GM13976 (cell line): ENCODE data around the gene GCLM.
"Not testable (repeated sequence)": the region's sequence is repeated elsewhere in the genome, so short reads cannot be mapped to it uniquely, and the experiment has no call there.

ENCODE experiments used
- DNase-seq: peaks from one replicate; pipeline ENCODE4 v3.0.0; 2012; ENCODE audit warnings: low spot score
- in situ Hi-C: fragments of 300-500 bp; cut with MboI; formaldehyde crosslinking; loops from one replicate; pipeline ENCODE4 v1.12.0; 2022; ENCODE audit warnings: low sequenced_read_pairs, mixed read lengths, inconsistent platforms; ENCODE audit not compliant: unreplicated experiment
- TF ChIP-seq, protein P1 (sequence below): IDR thresholded peaks from 2 replicates; pipeline ENCODE4 v1.5.1; 2012; ENCODE audit warnings: borderline replicate concordance, mild to moderate bottlenecking; ENCODE audit not compliant: insufficient read depth; ENCODE audit errors: extremely low read depth, missing control alignments, control extremely low read depth

The GCLM gene

DNA sequence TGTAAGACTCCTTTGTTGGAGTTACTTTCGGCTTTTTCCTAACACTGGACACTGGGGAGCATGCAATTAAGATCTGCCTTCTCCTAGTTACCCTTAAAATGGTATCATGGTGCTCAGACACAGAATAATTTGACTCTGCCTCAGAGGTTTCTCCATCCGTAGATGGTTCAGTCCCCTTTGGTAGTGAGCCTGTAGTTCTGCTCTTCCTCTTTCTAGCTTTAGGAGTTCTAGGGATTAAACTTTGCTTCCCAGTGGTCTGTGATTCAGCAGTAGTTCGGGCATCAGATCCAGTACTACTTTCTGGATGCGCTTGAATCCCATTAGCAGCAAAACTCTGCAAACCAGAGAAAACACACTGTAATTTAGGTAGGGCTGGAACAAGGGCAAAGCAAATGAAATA is 31.7 kb downstream of the GCLM start:
- in situ Hi-C loops = no loop called here
- TF ChIP-seq, protein P1, sequence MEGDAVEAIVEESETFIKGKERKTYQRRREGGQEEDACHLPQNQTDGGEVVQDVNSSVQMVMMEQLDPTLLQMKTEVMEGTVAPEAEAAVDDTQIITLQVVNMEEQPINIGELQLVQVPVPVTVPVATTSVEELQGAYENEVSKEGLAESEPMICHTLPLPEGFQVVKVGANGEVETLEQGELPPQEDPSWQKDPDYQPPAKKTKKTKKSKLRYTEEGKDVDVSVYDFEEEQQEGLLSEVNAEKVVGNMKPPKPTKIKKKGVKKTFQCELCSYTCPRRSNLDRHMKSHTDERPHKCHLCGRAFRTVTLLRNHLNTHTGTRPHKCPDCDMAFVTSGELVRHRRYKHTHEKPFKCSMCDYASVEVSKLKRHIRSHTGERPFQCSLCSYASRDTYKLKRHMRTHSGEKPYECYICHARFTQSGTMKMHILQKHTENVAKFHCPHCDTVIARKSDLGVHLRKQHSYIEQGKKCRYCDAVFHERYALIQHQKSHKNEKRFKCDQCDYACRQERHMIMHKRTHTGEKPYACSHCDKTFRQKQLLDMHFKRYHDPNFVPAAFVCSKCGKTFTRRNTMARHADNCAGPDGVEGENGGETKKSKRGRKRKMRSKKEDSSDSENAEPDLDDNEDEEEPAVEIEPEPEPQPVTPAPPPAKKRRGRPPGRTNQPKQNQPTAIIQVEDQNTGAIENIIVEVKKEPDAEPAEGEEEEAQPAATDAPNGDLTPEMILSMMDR = no peak

DNA sequence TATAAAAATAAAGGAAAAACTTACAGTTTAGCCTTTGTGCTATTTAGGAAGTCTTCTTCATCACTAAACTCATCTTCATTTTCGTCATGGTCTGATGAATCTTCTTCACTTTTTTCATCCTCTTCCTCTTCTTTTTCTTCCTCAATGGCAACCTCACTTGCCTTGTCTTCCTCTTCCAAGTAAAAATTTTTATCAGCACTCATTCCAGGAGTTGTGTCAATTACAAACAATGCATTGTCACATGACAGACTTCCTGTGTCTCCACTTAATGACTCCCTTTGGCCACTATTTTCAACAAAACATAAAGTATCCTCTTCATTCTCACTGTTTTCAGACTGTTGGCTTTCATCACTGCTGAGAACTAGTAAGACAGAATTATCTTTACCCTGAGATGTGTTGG is 33.0 kb downstream of the GCLM start:
- TF ChIP-seq, protein P1 = no peak
- in situ Hi-C loops = no loop called here
- no peak for DNase-seq

More for the DNA sequence above, 31.7 kb downstream of the GCLM start:
- no peak for DNase-seq

DNA sequence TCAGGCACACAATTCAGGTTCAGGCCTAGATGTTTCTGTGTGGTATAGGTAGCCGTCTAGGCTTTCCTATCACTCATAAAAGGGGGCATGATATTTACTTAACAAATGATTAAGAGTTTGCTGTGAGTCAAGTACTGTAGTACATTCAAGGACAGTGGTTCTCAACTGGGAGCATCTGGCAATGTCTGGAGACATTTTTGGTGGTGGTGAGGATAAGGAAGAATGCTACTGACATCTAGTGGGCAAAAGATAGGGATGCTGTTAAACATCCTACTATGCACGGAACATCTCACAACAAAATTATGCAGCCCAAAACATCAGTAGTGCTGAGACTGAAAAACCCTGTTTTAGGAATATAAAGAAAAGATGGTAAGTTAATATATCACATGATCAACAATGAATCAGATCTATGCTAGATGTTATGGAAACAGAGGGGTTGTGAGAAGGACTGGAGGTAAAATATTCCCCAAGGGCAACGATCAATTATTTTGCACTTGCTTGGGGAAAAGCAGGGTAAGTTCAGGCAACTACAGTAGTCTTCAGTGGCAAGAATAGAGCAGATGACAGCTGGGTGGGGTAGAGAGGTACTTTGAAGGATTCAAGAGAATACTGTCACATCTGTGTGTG is 35.1 kb downstream of the GCLM start:
- DNase-seq = no peak
- in situ Hi-C loops = no loop called here

DNA sequence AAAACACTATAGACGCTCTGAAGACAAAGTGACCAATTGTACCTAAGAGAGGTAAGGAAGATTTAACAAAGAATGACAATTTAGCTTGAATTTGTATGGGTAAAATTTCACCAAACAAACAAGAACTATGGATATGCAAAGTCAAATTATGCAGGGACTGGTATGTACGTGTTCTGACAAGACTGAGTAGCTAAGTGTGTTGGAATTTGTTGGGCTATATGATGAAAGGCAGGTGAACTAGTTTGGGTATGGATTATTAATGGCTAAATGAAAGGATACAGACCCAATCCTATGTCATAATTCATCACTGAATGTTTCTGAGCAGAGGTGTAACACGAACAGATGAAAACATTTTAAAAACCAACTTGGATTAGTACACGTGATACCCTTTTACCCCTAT is 37.9 kb downstream of the GCLM start:
- in situ Hi-C loops = no loop called here
- DNase-seq = no peak
- TF ChIP-seq, protein P1 = no peak

More for the DNA sequence above, 35.1 kb downstream of the GCLM start:
- TF ChIP-seq, protein P1 = peak; percentile 36

DNA sequence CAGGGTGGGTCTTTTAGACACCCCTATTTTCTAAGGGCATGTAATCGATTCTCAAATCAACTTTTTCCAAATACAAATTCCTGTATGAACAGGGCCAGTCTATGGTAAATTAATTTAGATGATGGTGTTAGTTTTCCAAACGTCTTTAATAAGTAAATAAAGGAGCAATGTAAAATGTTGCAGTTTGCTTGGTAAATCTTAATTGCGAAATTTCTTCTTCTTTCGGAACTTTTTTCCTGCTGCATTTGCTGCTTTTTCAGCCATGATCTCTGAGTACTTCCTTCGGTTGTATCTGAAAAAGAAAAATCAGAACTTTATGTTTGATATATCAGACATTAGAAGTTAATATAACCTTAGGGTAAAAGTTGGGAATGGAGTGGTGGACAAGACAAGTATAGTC is 39.6 kb downstream of the GCLM start:
- TF ChIP-seq, protein P1 = no peak
- in situ Hi-C loops = no loop called here
- DNase-seq = no peak

DNA sequence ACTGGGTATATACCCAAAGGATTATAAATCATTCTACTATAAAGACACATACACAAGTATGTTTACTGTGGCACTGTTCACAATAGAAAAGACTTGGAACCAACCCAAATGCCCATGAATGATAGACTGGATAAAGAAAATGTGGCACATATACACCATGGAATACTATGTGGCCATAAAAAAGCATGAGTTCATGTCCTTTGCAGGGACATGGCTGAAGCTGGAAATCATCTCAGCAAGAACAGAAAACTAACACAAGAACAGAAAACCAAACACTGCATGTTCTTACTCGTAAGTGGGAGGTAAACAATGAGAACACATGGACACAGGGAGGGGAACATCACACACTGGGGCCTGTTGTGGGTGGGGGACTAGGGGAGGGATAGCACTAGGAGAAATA is 40.7 kb downstream of the GCLM start:
- DNase-seq, in situ Hi-C loops: not testable (repeated sequence)

DNA sequence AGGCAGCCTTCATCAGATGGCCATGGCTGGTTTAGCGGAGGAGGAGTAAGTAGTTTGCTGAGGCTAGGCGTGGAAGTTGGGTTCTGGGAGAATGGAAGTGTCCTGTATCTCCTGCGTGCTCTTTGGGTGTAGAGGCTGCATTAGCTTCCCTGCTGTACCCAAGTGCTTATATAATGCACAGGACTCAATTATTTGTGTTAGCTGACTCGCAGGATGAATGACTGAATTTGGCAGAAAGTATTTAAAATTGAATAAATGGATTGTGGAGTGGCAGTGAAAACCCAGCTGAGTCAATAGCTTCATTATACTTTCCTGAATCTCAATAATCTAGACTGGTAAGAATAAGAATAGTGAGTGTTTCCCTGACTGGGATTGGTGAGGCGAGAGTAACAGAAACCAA is 44.0 kb downstream of the GCLM start:
- in situ Hi-C loops = no loop called here
- DNase-seq = no peak
- TF ChIP-seq, protein P1 = no peak
